GM18861 (cell line): ENCODE results near the gene RRP1B.
"Not testable (repeated sequence)": the region's sequence is repeated elsewhere in the genome, so short reads cannot be mapped to it uniquely, and the experiment has no call there.

Source experiments
- ATAC-seq: cut with Tn5 transposase; IDR thresholded peaks from one replicate; pipeline ENCODE4 v1.9.1; 2021; ENCODE audit not compliant: unreplicated experiment

RRP1B gene

GRCh38 chr21:43639470-43640353 is 19.6 kb upstream of the RRP1B start:
- ATAC-seq, result no peak

- ATAC-seq, result no peak
Measured at GRCh38 chr21:43640400-43640799, 19.0 kb upstream of the RRP1B start.

- no peak for ATAC-seq
Measured at GRCh38 chr21:43643193-43643592, 16.2 kb upstream of the RRP1B start.

GRCh38 chr21:43644071-43644470 is 15.3 kb upstream of the RRP1B start:
- ATAC-seq, result no peak

- no peak for ATAC-seq
Measured at GRCh38 chr21:43644609-43645008, 14.8 kb upstream of the RRP1B start.

- no peak for ATAC-seq
Measured at GRCh38 chr21:43645136-43645891, 14.0 kb upstream of the RRP1B start.

- ATAC-seq, result no peak
Measured at GRCh38 chr21:43645976-43646375, 13.4 kb upstream of the RRP1B start.

- no peak for ATAC-seq
Measured at GRCh38 chr21:43646550-43647260, 12.7 kb upstream of the RRP1B start.

- no peak for ATAC-seq
Measured at GRCh38 chr21:43648171-43648570, 11.2 kb upstream of the RRP1B start.

GRCh38 chr21:43651926-43652325 is 7.4 kb upstream of the RRP1B start:
- not testable (repeated sequence) for ATAC-seq

- no peak for ATAC-seq
Measured at GRCh38 chr21:43652616-43653015, 6.7 kb upstream of the RRP1B start.

- ATAC-seq, result no peak
Measured at GRCh38 chr21:43653626-43654025, 5.7 kb upstream of the RRP1B start.

- ATAC-seq, result no peak
Measured at GRCh38 chr21:43654806-43655489, 4.4 kb upstream of the RRP1B start.

- no peak for ATAC-seq
Measured at GRCh38 chr21:43657355-43658087, 1.8 kb upstream of the RRP1B start.

GRCh38 chr21:43658088-43658741 is 1.1 kb upstream of the RRP1B start:
- no peak for ATAC-seq

GRCh38 chr21:43658769-43659135 is 608 bp upstream of the RRP1B start:
- ATAC-seq, result no peak

- no peak for ATAC-seq
Measured at GRCh38 chr21:43662286-43662685, 2.9 kb downstream of the RRP1B start.

GRCh38 chr21:43663033-43663432 is 3.7 kb downstream of the RRP1B start:
- ATAC-seq, result no peak

GRCh38 chr21:43664358-43664757 is 5.0 kb downstream of the RRP1B start:
- ATAC-seq, result no peak

- ATAC-seq, result no peak
Measured at GRCh38 chr21:43665879-43666278, 6.5 kb downstream of the RRP1B start.
